Liver (tissue), 9 donors: ENCODE measurements around the gene RCVRN. TPM values are rescaled to one million over a fixed set of nuclear protein-coding genes. Genes with fewer than 3 reads are reported as not detected.

Experiments
- DNase-seq: peaks from one replicate; pipeline ENCODE4 v3.0.0-alpha.2; 2017; ENCODE audit warnings: low spot score
- H3K27ac ChIP-seq, 2 donors: one replicate each; pipeline ENCODE4 v1.7.0; 2013; ENCODE audit warnings: inconsistent platforms in 2 of 2, low read length in 2 of 2, control low read depth in 1 of 2, low read depth in 1 of 2, mild to moderate bottlenecking in 1 of 2
- H3K27me3 ChIP-seq, 4 donors: one replicate each; pipeline versions ENCODE4 v1.6.1 to v1.7.0; 2013; ENCODE audit warnings: low read length in 3 of 4, inconsistent platforms in 1 of 4, mild to moderate bottlenecking in 1 of 4, moderate library complexity in 1 of 4; ENCODE audit not compliant: control insufficient read depth in 4 of 4, insufficient read depth in 4 of 4
- H3K36me3 ChIP-seq, 4 donors: one replicate each; pipeline versions ENCODE4 v1.6.1 to v1.7.0; 2013; ENCODE audit warnings: low read length in 3 of 4, mild to moderate bottlenecking in 3 of 4, low read depth in 1 of 4, moderate library complexity in 1 of 4; ENCODE audit not compliant: control insufficient read depth in 4 of 4, insufficient read depth in 3 of 4
- H3K4me1 ChIP-seq, 4 donors: one replicate each; pipeline versions ENCODE4 v1.6.1 to v1.7.0; 2013; ENCODE audit warnings: low read length in 3 of 4, mild to moderate bottlenecking in 3 of 4, moderate library complexity in 1 of 4; ENCODE audit not compliant: control insufficient read depth in 4 of 4, insufficient read depth in 4 of 4
- H3K4me3 ChIP-seq, 3 donors: one replicate each; pipeline versions ENCODE4 v1.6.1 to v1.7.0; 2013; ENCODE audit warnings: low read length in 3 of 3, control low read depth in 1 of 3, low read depth in 1 of 3, mild to moderate bottlenecking in 1 of 3
- H3K9ac ChIP-seq, 2 donors: one replicate each; pipeline ENCODE4 v1.7.0; 2013; ENCODE audit warnings: low read length in 2 of 2, mild to moderate bottlenecking in 2 of 2, moderate library complexity in 2 of 2, control low read depth in 1 of 2, low read depth in 1 of 2
- H3K9me3 ChIP-seq, 4 donors: one replicate each; pipeline versions ENCODE4 v1.6.1 to v1.7.0; 2013; ENCODE audit warnings: low read length in 3 of 4; ENCODE audit not compliant: control insufficient read depth in 4 of 4
- ATF3 ChIP-seq: IDR thresholded peaks from 2 replicates; pipeline ENCODE4 v1.6.1; 2016; ENCODE audit warnings: antibody characterized with exemption
- CTCF ChIP-seq: fragments of 150-350 bp; IDR thresholded peaks from 2 replicates; pipeline ENCODE4 v1.5.1; 2017; ENCODE audit warnings: improper control_type of control experiment, low read depth, low read length; ENCODE audit not compliant: missing input control
- EGR1 ChIP-seq, 2 donors: IDR thresholded peaks; 2 replicates each; pipeline ENCODE4 v1.6.1; 2016 to 2018; ENCODE audit warnings: antibody characterized with exemption in 2 of 2, low read depth in 2 of 2
- FOXA1 ChIP-seq: IDR thresholded peaks from 2 replicates; pipeline ENCODE4 v1.6.1; 2016; ENCODE audit warnings: antibody characterized with exemption
- GABPA ChIP-seq, 2 donors: IDR thresholded peaks in 1 of 2; conservative IDR thresholded peaks in 1 of 2; 2 replicates each; pipeline ENCODE4 v1.6.1; 2016; ENCODE audit warnings: antibody characterized with exemption in 2 of 2, mild to moderate bottlenecking in 1 of 2, moderate library complexity in 1 of 2
- HNF4A ChIP-seq, 2 donors: conservative IDR thresholded peaks; 2 replicates each; pipeline ENCODE4 v1.6.1; 2016; ENCODE audit warnings: antibody characterized with exemption in 2 of 2, mild to moderate bottlenecking in 2 of 2
- JUND ChIP-seq, 2 donors: IDR thresholded peaks; 2 replicates each; pipeline ENCODE4 v1.6.1; 2016; ENCODE audit warnings: antibody characterized with exemption in 2 of 2
- MAX ChIP-seq: IDR thresholded peaks from 2 replicates; pipeline ENCODE4 v1.6.1; 2016; ENCODE audit warnings: antibody characterized with exemption
- NR2F2 ChIP-seq: IDR thresholded peaks from 2 replicates; pipeline ENCODE4 v1.6.1; 2016; ENCODE audit warnings: antibody characterized with exemption
- RAD21 ChIP-seq, 2 donors: IDR thresholded peaks; 2 replicates each; pipeline ENCODE4 v1.6.1; 2016; ENCODE audit warnings: antibody characterized with exemption in 2 of 2, mild to moderate bottlenecking in 2 of 2
- RXRA ChIP-seq, 2 donors: IDR thresholded peaks; 2 replicates each; pipeline ENCODE4 v1.6.1; 2017 to 2018; ENCODE audit warnings: antibody characterized with exemption in 2 of 2, mild to moderate bottlenecking in 1 of 2
- SP1 ChIP-seq: IDR thresholded peaks from 2 replicates; pipeline ENCODE4 v1.6.1; 2018; ENCODE audit warnings: antibody characterized with exemption, mild to moderate bottlenecking
- TAF1 ChIP-seq: conservative IDR thresholded peaks from 2 replicates; pipeline ENCODE4 v1.6.1; 2016; ENCODE audit warnings: antibody characterized with exemption, mild to moderate bottlenecking
- YY1 ChIP-seq: IDR thresholded peaks from 2 replicates; pipeline ENCODE4 v1.6.1; 2016; ENCODE audit warnings: antibody characterized with exemption, mild to moderate bottlenecking
- WGBS: extraction: QIAGEN DNeasy Blood & Tissue Kit; methylation state at CpG from one replicate; pipeline ENCODE4 v1.1.7; 2013; 5-methylcytosine and 5-hydroxymethylcytosine counted together
- polyA plus RNA-seq, 2 donors: library from polyadenylated mRNA; stranded (reverse) in 1 of 2; unstranded in 1 of 2; fragments of 200-250 nt in 1 of 2; fragments of >200 nt in 1 of 2; fragmentation: Nextera tagmentation in 1 of 2; extraction: Ambion mirVana in 1 of 2; gene quantifications; one replicate each; pipeline versions ENCODE4 v1.2.1 to v1.2.3, GENCODE V29; 2013 to 2015
- total RNA-seq, 2 donors: library from RNA; depleted of rRNA; stranded (reverse); fragments of >200 nt; gene quantifications; one replicate each; pipeline ENCODE4 v1.2.3, GENCODE V29; 2014
- TF ChIP-seq, protein P1 (sequence below): IDR thresholded peaks from 2 replicates; pipeline ENCODE4 v1.6.1; 2016; ENCODE audit warnings: antibody characterized with exemption, mild to moderate bottlenecking
- TF ChIP-seq, protein P2 (sequence below): IDR thresholded peaks from 2 replicates; pipeline ENCODE4 v1.6.1; 2016; ENCODE audit warnings: antibody characterized with exemption
- donor health status: healthy.
- donor health status: healthy.
- donor health status: healthy.
- donor health status: healthy.
- donor health status: healthy.

RCVRN gene
- total and polyA plus RNA-seq, 4 donors = not detected

- TF ChIP-seq YY1 (no peak), ATF3 (no peak), MAX (no peak), JUND (IDR thresholded peaks at IDR 0.05) (no peak), FOXA1 (no peak), SP1 (no peak), RAD21 (IDR thresholded peaks at IDR 0.05) (no peak)
- TF ChIP-seq, protein P1, sequence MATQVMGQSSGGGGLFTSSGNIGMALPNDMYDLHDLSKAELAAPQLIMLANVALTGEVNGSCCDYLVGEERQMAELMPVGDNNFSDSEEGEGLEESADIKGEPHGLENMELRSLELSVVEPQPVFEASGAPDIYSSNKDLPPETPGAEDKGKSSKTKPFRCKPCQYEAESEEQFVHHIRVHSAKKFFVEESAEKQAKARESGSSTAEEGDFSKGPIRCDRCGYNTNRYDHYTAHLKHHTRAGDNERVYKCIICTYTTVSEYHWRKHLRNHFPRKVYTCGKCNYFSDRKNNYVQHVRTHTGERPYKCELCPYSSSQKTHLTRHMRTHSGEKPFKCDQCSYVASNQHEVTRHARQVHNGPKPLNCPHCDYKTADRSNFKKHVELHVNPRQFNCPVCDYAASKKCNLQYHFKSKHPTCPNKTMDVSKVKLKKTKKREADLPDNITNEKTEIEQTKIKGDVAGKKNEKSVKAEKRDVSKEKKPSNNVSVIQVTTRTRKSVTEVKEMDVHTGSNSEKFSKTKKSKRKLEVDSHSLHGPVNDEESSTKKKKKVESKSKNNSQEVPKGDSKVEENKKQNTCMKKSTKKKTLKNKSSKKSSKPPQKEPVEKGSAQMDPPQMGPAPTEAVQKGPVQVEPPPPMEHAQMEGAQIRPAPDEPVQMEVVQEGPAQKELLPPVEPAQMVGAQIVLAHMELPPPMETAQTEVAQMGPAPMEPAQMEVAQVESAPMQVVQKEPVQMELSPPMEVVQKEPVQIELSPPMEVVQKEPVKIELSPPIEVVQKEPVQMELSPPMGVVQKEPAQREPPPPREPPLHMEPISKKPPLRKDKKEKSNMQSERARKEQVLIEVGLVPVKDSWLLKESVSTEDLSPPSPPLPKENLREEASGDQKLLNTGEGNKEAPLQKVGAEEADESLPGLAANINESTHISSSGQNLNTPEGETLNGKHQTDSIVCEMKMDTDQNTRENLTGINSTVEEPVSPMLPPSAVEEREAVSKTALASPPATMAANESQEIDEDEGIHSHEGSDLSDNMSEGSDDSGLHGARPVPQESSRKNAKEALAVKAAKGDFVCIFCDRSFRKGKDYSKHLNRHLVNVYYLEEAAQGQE = no peak
- TF ChIP-seq, protein P2, sequence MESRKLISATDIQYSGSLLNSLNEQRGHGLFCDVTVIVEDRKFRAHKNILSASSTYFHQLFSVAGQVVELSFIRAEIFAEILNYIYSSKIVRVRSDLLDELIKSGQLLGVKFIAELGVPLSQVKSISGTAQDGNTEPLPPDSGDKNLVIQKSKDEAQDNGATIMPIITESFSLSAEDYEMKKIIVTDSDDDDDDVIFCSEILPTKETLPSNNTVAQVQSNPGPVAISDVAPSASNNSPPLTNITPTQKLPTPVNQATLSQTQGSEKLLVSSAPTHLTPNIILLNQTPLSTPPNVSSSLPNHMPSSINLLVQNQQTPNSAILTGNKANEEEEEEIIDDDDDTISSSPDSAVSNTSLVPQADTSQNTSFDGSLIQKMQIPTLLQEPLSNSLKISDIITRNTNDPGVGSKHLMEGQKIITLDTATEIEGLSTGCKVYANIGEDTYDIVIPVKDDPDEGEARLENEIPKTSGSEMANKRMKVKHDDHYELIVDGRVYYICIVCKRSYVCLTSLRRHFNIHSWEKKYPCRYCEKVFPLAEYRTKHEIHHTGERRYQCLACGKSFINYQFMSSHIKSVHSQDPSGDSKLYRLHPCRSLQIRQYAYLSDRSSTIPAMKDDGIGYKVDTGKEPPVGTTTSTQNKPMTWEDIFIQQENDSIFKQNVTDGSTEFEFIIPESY = no peak
- 65% methylated on average over 12 of the region's 12 CpGs for WGBS
Observed at GRCh38 chr17:9931144-9931741, 26.2 kb upstream of the RCVRN start.

DNA sequence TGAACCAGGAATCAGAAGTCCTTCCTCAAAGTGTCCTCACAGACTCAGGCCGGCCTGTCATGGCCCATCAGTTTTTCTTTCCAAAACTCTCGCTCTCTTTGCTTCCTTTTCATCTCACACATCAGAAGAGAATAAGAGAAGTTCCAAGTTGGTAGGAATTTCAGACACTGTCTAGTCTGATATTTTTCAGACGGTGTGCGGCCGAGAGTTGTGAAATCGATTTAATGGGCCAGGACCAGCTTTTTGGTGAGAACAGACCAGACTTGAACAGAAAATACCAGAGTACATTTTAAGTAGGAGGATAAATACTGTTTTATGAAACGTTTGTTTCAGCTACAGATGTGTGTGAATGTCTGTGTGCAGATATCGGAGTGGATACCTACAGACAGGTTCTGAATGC lies 24.8 kb upstream of the RCVRN start:
- no peaks in the 10 kb centered on the region for H3K36me3 ChIP-seq
- H3K27me3 ChIP-seq = peaks cover 0 to 3% (median 1%) of the 10 kb centered on the region in 4 donors
- 78% methylated on average over 8 of the region's 8 CpGs for WGBS
- no peak overlapping the region for H3K27ac ChIP-seq
- DNase-seq = no peak
- H3K4me1 ChIP-seq = no peaks in the 10 kb centered on the region
- no peak overlapping the region for H3K4me3 ChIP-seq
- H3K9ac ChIP-seq = no peak overlapping the region
- no peaks in the 10 kb centered on the region for H3K9me3 ChIP-seq
- no peak for TF ChIP-seq GABPA (IDR thresholded peaks at IDR 0.05 in 1 of 2, conservative IDR thresholded peaks at IDR 0.05 in 1 of 2)
- no peak for TF ChIP-seq JUND (IDR thresholded peaks at IDR 0.05)
- no peak for TF ChIP-seq TAF1
- TF ChIP-seq RXRA (IDR thresholded peaks at IDR 0.05) = no peak
- TF ChIP-seq, protein P1 = no peak
- no peak for TF ChIP-seq MAX
- TF ChIP-seq CTCF = no peak
- TF ChIP-seq YY1 = no peak
- TF ChIP-seq HNF4A (conservative IDR thresholded peaks at IDR 0.05) = no peak
- TF ChIP-seq FOXA1 = no peak
- TF ChIP-seq, protein P2 = no peak
- TF ChIP-seq SP1 = no peak
- no peak for TF ChIP-seq NR2F2
- TF ChIP-seq EGR1 (IDR thresholded peaks at IDR 0.05; ENCODE audit: low read depth in 2 of 2) = no peak
- no peak for TF ChIP-seq RAD21 (IDR thresholded peaks at IDR 0.05)

More at GRCh38 chr17:9931144-9931741, 26.2 kb upstream of the RCVRN start:
- peaks cover 0 to 3% (median 1%) of the 10 kb centered on the region in 4 donors for H3K27me3 ChIP-seq
- H3K36me3 ChIP-seq = no peaks in the 10 kb centered on the region
- no peak overlapping the region for H3K9ac ChIP-seq
- no peak overlapping the region for H3K4me3 ChIP-seq
- H3K4me1 ChIP-seq = no peaks in the 10 kb centered on the region
- no peaks in the 10 kb centered on the region for H3K9me3 ChIP-seq
- no peak for DNase-seq
- no peak overlapping the region for H3K27ac ChIP-seq
